BJ (cell line): ENCODE results near the gene COL16A1. TPM values are rescaled to one million over a fixed set of nuclear protein-coding genes. Genes with fewer than 3 reads are reported as not detected.
A peak's percentile ranks its signal among the peaks of the same experiment; 100 is the strongest.

Source experiments
- CTCF ChIA-PET: fragments of 350-600 bp; formaldehyde crosslinking; extraction: SDS; loops from one replicate; lab custom pipeline; 2021; ENCODE audit warnings: antibody characterized with exemption, inconsistent platforms; lab: Yijun Ruan, JAX
- POLR2A ChIA-PET: fragments of 300-600 bp; sonication (Branson Sonifier 250); formaldehyde crosslinking; extraction: SDS; loops from one replicate; lab custom pipeline; 2021; ENCODE audit warnings: antibody characterized with exemption; lab: Charles Lee
- DNase-seq: peaks from one replicate; pipeline ENCODE4 v3.0.0-alpha.2; 2011; ENCODE audit warnings: low read depth
- H3K27me3 ChIP-seq: 2 replicates; pipeline ENCODE4 v1.6.0; 2011; ENCODE audit warnings: low read length; ENCODE audit not compliant: control insufficient read depth, insufficient read depth
- H3K36me3 ChIP-seq: 2 replicates; pipeline ENCODE4 v1.5.1; 2011; ENCODE audit warnings: low read length; ENCODE audit not compliant: control insufficient read depth, insufficient read depth
- H3K4me3 ChIP-seq: 2 replicates; pipeline ENCODE4 v1.5.1; 2011; ENCODE audit warnings: low read depth, mild to moderate bottlenecking, control low read depth, low read length
- polyA plus RNA-seq: library from polyadenylated mRNA; depleted of rRNA; stranded (reverse); fragments of >200 nt; gene quantifications from 2 replicates; pipeline ENCODE4 v1.2.3, GENCODE V29; 2011
- TF ChIP-seq, protein P1 (sequence below): IDR thresholded peaks from 2 replicates; pipeline ENCODE4 v1.5.1; 2011; ENCODE audit warnings: low read depth, mild to moderate bottlenecking, control low read depth, inconsistent platforms, low read length, moderate library complexity; ENCODE audit not compliant: insufficient read depth

COL16A1 gene
- polyA plus RNA-seq, 1 experiment = 123 TPM

DNA sequence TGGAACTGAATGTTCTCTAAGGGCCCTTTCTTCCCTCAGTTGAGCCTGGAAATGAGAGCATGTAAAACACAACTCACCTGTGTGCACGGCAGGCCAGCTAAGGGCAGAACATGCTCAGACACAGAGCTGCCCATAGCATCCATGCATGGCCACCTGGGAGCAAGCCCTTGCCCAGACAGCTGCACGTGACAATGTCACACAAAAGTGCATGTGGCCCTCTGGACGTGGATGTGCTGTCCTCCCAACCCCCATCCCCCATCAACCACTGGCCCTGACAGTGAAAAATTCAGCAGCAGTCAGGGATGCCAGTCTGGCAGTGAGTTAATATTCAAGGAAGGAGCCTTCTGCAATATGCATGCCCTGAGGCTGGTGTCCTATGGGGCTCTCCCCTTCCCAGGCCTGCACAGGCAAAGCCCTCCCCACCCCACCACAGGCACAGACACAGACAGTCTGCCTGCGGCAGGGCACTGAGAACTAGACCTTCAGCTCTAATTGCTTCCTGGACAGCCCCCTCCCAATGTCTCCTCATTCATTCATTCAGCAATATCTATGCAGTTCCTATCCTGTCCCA, 14.6 kb upstream of the COL16A1 start:
- DNase-seq = no peak
- Histone ChIP-seq H3K36me3 (no peaks in the 10 kb centered on the region), H3K4me3 (no peak overlapping the region), H3K27me3 (peaks cover 6% of the 10 kb centered on the region)
- CTCF ChIA-PET = interaction anchor here (1.0 to 4.8 kb wide), 6 partner anchors 10 to 80 kb away, joined by 3 to 45 read pairs (median 4); no protein-coding TSS in a partner anchor
- POLR2A ChIA-PET = no interaction called here
- TF ChIP-seq, protein P1, sequence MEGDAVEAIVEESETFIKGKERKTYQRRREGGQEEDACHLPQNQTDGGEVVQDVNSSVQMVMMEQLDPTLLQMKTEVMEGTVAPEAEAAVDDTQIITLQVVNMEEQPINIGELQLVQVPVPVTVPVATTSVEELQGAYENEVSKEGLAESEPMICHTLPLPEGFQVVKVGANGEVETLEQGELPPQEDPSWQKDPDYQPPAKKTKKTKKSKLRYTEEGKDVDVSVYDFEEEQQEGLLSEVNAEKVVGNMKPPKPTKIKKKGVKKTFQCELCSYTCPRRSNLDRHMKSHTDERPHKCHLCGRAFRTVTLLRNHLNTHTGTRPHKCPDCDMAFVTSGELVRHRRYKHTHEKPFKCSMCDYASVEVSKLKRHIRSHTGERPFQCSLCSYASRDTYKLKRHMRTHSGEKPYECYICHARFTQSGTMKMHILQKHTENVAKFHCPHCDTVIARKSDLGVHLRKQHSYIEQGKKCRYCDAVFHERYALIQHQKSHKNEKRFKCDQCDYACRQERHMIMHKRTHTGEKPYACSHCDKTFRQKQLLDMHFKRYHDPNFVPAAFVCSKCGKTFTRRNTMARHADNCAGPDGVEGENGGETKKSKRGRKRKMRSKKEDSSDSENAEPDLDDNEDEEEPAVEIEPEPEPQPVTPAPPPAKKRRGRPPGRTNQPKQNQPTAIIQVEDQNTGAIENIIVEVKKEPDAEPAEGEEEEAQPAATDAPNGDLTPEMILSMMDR = no peak

- peaks cover 6% of the 10 kb centered on the region for H3K27me3 ChIP-seq
- no peaks in the 10 kb centered on the region for H3K36me3 ChIP-seq
- TF ChIP-seq, protein P1 = no peak
- POLR2A ChIA-PET = no interaction called here
- CTCF ChIA-PET = interaction anchor here (1.0 to 4.8 kb wide), 14 partner anchors 8 to 71 kb away, joined by 4 to 57 read pairs (median 8); no protein-coding TSS in a partner anchor
- H3K4me3 ChIP-seq = no peak overlapping the region
- no peak for DNase-seq
Measured at GRCh38 chr1:31717341-31717740, 13.5 kb upstream of the COL16A1 start.

DNA sequence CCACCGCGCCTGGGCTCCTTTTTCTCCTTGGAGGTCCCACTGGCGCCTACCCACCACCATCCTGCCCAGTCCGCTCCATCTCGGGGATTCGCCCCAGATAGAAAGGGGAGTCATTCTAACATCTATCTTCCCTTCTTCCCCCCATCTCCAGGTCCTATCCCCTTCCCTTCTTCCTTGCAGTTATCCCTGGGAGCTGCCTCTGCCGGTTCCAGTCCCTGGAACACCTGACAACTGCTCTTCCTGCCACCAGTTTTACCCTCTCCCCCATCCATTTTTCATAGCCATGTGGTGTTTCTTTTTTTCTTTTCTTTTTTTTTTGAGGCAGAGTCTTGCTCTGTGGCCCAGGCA, 12.0 kb upstream of the COL16A1 start:
- CTCF ChIA-PET = interaction anchor here (0.7 to 5.8 kb wide), 43 partner anchors 8 to 248 kb away, joined by 3 to 86 read pairs (median 6); partner anchors contain the start of gene COL16A1
- no peaks in the 10 kb centered on the region for H3K36me3 ChIP-seq
- POLR2A ChIA-PET = no interaction called here
- TF ChIP-seq, protein P1 = no peak
- no peak overlapping the region; the same call in 1 of the 2 replicates for H3K4me3 ChIP-seq
- peaks cover 2% of the 10 kb centered on the region for H3K27me3 ChIP-seq
- no peak for DNase-seq

DNA sequence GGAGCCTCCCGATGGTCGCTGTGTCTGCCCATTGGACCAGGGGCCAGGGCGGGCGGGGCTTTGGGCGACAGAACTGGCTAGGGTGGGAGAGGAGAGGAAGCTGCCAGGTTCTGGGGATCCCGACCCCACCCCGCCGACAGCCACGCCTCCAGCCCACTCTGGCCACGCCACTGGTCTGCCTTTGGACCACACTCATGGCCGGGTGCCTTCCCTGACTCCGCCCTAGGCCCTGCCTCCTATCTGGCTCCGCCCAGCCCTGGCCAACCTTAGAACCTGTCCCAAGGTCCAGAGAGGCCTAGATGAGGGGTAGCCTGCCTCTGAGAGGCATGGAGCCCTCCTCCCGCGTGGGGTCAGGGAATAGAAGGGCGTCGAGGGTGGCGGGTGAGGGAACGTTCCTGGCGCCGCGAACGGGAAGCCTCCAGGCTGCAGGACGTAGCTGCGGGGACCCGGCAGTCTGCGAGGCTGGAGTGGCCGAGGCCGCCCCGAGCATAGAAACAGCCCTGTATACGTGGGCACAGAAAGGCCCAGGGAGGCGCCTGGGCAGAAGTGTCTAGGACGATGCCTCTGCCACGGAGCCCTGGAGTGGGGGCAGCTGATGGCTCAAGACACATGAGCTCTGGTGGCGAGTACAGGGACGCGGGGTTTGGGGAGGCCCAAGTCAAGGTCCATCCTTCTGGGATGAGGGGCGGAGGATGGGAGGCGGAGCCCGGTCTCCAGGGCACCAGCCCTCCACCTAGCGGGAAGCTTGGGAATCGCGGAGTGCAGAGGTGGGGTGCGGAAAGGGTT, 11.5 kb upstream of the COL16A1 start:
- TF ChIP-seq, protein P1 = peak; percentile 95
- POLR2A ChIA-PET = interaction anchor here (0.6 kb wide), 3 partner anchors 51 to 241 kb away, joined by 3 read pairs; no protein-coding TSS in a partner anchor
- Histone ChIP-seq H3K36me3 (no peaks in the 10 kb centered on the region), H3K27me3 (peaks cover 2% of the 10 kb centered on the region), H3K4me3 (peak overlapping the region; percentile 33)
- CTCF ChIA-PET = interaction anchor here (0.7 to 5.8 kb wide), 43 partner anchors 8 to 249 kb away, joined by 3 to 86 read pairs (median 6); partner anchors contain the start of gene COL16A1
- DNase-seq = peak; percentile 77
